ENCODE measurements around the gene TMEM126A.
A peak's percentile ranks its signal among the peaks of the same experiment; 100 is the strongest.
"Not testable (repeated sequence)": the region's sequence is repeated elsewhere in the genome, so short reads cannot be mapped to it uniquely, and the experiment has no call there.

Gene TMEM126A

DNA sequence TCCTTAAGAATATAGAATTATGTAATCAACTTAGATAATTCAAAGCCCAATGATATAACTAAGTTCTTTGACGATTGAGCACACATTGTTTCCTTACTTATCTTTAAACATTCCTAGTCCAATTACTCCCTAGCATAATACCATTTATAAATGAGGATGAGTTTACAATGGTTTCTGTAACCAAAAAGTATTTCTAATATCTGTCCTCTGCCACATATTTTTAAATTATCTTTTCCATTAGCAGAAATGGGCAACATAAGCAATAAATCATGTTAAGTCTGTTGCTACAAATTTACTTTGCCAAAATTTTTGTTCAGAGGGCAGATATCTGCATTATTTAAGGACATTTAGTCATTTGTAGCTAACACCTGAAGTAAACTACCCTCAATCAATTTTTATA is 10.4 kb downstream of the TMEM126A start:
- DNase-seq (ENCODE audit: low read depth, low spot score): no peak

- no peak for DNase-seq (ENCODE audit: low read depth, low spot score)
Observed at GRCh38 chr11:85661972-85662664, 14.4 kb downstream of the TMEM126A start.

DNA sequence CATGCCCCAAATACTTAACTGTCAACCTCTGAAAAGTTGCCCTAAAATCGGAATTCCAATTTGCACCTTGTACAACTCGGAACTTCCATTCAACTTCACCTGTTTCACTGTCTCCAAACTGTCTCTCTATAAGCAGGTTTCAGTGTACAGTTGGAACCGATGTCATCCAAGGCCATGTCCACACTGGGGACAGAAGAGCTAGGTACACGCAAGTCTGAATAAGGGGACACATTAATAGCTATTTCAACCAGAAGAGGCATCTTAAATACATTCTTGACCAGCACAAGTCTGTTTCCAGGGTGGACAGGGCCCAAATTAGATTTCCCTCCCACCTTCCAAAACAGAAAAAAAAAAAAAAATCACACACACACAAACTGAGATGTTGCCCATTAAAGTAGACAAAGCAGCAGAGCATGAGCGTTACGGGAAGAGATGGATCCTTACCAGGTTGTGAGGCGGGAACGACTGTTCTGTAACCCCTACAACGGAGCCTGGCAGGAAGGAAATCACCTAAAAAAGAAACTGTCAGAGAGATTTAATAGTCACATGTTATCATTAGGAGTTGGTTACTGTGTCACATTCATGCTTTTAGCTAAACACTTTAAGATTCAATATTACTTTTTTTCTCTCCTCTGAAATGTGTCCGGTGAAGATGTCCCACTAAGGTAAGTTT is 15.4 kb downstream of the TMEM126A start:
- no peak for DNase-seq (ENCODE audit: low read depth, low spot score)

DNA sequence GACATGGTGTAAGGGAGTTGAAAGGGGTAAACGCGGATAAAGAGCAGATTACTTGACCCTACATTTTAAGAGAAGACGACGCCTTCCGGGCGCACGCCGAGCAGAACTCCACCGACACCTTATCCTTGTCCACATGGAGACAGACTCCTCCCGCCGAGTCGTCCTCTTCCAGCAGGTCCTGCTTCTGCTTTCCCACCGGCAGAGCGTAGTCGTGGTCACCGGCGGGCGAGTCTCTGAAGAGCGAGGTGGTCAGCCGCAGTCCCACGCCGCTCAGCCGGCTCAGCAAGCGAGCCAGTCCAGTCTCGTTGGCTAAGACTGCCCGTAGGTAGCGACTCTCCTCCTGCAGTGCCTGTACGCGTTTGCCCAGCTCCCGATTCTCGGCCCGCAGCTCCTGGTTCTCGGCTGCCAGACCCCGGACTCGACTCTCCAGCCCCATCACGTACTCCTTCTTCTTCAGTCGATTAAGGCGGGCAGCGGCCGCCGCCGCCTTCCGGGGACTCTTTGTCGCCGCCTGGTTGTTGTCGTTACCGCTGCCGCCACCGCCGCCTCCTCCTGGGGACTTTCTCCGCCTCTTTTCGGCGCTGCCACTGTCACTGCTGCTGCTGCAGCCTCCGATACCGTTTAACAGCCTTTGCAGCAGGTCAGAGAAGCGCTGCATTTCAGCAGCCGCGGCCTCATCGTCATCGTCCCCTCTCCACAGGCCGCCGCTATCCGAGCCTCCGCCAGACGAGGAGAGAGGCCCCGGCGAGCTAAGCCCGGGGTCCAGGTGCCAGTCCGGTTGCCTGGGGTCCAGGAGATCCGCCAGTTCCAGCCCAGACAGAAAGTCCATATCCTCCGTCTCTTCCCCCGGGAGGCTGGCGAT is 16.2 kb downstream of the TMEM126A start:
- DNase-seq (ENCODE audit: low read depth, low spot score): peak; percentile 81

DNA sequence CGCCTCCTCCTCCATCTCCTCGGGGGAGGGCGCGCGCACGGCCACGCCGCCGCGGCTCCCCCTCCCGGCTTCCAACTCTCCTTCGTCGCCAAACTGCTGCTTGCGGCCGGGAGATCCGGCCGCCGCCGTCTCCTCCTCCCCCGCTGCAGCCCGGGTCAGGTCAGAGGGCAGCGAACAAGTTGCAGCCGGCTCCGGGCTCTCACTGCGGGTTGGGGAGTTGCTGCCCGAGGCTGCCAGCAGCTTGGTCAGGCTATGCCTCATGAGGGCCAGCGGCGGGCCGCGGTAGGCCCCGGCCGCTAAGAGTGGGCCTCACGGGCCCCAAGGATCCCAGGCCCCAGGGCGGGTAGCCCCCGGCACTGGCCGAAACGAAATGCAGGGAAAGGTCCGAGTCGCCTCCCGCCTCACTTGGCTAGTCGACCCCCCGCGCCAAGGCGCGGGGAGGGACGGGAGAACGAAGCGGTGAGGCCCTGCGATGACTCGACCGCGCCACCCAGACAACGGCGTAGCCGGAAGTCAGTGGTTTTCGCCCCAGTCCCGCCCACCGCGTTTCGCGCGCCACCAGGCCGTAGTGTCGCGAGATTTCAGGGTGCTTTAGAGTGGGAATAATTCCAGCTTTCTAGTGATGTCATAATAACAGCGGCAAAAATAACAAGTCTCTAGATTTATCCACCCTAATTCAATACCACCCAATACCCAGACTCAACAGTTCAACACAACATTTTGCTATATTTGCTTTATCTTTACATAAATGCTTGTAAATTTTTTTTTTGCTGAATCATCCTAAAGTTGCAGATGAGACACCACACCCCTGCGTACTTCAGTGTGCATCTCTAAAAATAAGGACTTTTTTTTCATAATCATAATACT is 17.1 kb downstream of the TMEM126A start, which contains the start of gene CREBZF:
TSS of gene CREBZF (minus strand) at position 515 of the 867 bp plus-strand sequence. CDS start at position 261, 254 bp downstream.
- peak; percentile 87 for DNase-seq (ENCODE audit: low read depth, low spot score)

DNA sequence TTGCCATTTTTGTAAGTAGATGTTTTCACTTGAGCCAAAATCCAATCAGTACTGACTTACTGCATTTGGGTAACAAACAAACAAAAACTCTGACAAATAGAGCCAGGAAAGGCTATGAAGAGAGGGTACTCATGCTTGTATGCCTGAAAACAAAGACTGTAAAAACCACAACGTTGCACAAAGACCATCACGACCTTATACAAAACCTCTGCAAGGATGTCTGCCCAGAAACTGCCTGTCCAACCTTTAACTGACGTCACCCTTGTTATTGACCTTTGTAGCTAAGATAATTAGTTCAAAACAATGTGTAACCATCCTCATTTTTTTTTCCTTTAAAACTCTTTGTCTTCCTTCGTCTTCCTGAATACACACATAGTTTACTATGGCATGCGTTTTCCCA is 18.0 kb downstream of the TMEM126A start:
- no peak for DNase-seq (ENCODE audit: low read depth, low spot score)

GRCh38 chr11:85666687-85667086 is 18.9 kb downstream of the TMEM126A start:
- no peak for DNase-seq (ENCODE audit: low read depth, low spot score)

GRCh38 chr11:85668157-85668556 is 20.4 kb downstream of the TMEM126A start:
- no peak for DNase-seq (ENCODE audit: low read depth, low spot score)

GRCh38 chr11:85670949-85671663 is 23.3 kb downstream of the TMEM126A start:
- not testable (repeated sequence) for DNase-seq (ENCODE audit: low read depth, low spot score)

- DNase-seq (ENCODE audit: low read depth, low spot score): no peak
Observed at GRCh38 chr11:85672105-85672902, 24.5 kb downstream of the TMEM126A start.

DNA sequence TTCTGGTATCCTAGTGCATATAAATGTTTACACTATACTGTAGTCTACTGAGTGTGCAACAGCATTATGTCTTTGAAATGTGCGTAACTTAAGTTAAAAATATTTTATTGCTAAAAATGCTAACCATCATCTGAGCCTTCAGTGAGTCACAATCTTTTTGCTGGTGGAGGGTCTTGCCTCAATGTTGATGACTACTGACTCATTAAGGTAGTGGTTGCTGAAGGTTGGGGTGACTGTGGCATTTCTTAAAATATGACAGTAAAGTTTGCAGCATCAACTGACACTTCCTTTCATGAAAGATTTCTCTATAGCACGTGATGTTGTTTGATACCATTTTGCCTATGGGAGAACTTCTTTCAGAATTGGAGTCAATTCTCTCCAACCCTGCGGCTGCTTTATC is 25.6 kb downstream of the TMEM126A start:
- no peak for DNase-seq (ENCODE audit: low read depth, low spot score)

- no peak for DNase-seq (ENCODE audit: low read depth, low spot score)
Observed at GRCh38 chr11:85679576-85679975, 31.8 kb downstream of the TMEM126A start.

DNA sequence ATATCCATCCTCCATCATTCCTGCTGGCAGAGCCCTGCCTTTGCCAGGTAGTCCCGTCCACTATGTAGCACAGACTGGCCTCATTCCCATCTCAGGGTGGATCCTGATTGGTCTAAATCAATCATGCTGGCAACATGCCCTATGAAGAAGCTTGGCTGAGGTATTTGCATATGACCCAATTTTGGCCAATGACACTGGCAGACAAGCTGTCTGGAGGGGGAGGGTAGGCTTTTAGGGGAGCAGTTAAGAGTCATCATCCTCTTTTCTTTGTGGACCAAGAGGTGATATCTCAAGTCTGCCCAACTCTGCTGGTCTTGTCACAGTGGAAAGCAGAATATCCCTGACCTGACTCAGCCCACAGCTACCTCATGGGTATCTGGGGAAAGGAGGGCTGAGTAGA is 33.1 kb downstream of the TMEM126A start:
- DNase-seq (ENCODE audit: low read depth, low spot score): no peak

DNA sequence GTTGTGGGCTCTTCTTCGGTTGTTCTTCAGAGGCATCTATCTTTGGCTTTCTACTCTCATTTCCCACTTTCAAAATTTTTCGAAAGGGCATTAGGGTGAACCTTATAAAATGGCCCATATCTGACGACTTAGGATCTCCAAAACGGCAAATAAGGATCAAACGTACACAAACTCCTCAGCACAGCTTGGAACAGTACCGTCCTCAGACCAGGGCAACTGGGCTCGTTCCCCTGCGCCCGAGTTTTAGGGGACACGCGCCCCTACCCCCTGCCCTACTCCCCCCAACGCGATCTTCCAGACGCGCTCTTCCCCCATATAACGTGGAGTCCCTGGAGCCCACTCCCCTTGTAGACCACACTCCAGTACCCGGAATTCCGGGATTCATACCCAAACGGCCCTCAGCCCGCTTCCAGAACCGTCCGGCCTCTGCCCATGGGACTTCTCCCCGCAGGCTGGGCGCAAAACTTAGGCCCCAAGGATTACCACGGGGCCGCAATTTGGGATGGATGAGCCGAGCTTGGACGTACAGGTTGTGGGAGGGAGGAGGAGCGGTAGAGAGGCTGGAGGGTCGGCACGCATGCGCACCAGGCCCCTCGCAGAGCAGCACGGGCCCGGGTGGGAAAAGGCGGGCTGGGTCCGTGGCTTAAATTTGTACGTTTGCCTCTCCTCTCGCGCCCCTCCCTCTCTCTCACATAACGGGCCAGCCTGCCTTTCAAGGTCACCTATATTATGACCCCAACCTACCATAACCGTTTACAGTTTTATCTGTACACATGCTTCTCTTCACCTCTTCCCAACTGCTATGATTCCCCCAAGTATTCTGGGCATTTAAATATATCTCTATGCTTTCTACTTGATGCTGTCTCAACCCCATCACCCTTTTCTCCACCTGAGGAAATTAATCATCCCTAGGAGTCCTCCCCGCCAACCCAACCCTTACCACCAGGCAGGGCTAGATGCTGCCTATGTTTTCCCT is 34.9 kb downstream of the TMEM126A start:
- DNase-seq (ENCODE audit: low read depth, low spot score): peak; percentile 5

DNA sequence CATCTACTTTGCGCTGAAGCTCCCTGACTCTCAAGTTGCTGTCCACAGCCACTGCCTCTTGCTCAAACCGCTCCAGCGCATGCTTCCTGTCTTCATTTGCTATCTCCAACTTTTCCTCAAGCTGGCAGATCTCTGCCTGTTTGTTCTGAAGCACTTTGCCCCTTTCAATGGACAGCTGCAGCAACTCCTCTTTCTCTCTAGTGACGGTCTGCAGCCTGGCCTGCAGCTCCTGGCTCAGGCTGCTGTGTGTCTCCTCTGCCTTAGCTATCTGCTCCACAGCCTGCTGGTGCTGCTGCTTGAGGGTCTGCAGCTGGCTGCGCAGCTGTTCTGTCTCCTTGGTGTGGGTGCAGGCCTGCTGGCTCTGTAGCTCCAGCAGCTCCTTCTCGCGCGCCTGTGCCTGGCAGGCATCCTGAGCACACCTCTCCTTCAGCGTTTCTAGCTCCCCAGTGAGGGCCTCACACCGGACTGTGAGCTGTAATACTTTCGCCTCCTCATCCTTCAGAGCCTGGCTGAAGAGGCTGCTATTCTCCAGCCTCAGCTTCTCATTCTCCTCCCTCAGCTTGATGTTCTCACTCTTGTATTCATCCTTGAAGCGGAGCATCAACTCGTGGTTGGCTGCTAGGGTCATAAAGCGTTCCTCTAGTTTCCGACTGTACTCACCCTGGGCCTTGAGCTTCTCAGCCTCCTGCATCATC is 37.5 kb downstream of the TMEM126A start:
- no peak for DNase-seq (ENCODE audit: low read depth, low spot score)

- no peak for DNase-seq (ENCODE audit: low read depth, low spot score)
Observed at GRCh38 chr11:85685820-85686459, 38.2 kb downstream of the TMEM126A start, which contains the start of gene CCDC89. Gene CCDC89 (minus strand): TSS chr11:85686195. CDS start chr11:85686130, 65 bp downstream.

GRCh38 chr11:85694385-85694980 is 46.7 kb downstream of the TMEM126A start:
- DNase-seq (ENCODE audit: low read depth, low spot score): no peak

All from activated CD4-positive, CD25-positive, alpha-beta regulatory T cell treated with anti-CD3 and anti-CD28 coated beads, Interleukin-2, amount 50 U/mL, for 16 hours (primary cell).